ENCODE data around the gene SUCLG2. TPM values are rescaled to one million over a fixed set of nuclear protein-coding genes. Genes with fewer than 3 reads are reported as not detected.

The SUCLG2 gene, protein sequence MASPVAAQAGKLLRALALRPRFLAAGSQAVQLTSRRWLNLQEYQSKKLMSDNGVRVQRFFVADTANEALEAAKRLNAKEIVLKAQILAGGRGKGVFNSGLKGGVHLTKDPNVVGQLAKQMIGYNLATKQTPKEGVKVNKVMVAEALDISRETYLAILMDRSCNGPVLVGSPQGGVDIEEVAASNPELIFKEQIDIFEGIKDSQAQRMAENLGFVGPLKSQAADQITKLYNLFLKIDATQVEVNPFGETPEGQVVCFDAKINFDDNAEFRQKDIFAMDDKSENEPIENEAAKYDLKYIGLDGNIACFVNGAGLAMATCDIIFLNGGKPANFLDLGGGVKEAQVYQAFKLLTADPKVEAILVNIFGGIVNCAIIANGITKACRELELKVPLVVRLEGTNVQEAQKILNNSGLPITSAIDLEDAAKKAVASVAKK
- total RNA-seq: 10 to 100 TPM; 29.5 to 40.2 (median 35.7) TPM

DNA sequence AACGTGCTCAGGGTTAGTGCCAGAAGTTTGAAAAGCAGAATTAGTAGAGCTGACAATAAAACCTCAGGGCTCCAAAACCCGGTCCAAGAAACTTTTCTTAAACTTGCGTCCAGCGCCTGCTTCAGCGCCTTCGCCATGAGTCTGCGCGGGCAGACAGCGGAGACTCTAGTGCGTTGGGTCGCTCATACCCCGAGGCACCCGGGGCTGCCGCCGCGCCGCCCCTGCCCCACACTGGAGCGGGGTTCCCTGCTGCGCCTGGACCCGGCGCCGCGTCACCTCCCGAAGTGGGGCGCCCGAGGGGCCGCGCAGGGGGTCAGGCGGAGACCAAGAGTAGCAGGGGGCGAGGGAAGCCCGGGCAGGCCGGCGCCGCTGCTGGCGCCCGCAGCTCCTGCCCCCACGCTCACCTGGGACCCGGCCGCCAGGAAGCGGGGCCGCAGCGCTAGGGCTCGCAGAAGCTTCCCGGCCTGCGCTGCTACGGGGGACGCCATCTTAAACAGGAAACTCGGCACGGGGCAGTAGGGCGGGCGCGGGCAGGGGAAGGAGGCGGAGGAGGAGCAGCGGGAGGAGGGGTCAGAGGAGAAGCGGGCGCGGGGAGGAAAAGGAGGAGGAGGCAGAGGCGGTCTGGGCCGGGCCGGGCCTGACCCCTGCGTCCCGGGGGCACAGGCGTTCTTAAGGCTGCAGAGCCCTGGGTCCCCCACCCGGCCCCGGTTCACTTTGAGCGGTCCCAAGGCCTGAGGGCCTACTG is at the start of gene SUCLG2:
Gene SUCLG2 (minus strand): TSS at position 514 of the 745 bp plus-strand sequence. CDS start 26 bp downstream, at position 488.
- peaks cover 31% of the 10 kb centered on the region for H3K4me1 ChIP-seq
- H3K9me3 ChIP-seq: no peaks in the 10 kb centered on the region
- DNase-seq (ENCODE audit: low spot score in 2 of 2): peak; percentile 95 to 98
- TF ChIP-seq POLR2AphosphoS5 (IDR thresholded peaks at IDR 0.05) (no peak), EP300 (IDR thresholded peaks at IDR 0.05) (no peak), POLR2A (IDR thresholded peaks at IDR 0.05) (peak; percentile 14 to 16)
- TF ChIP-seq, protein P1, sequence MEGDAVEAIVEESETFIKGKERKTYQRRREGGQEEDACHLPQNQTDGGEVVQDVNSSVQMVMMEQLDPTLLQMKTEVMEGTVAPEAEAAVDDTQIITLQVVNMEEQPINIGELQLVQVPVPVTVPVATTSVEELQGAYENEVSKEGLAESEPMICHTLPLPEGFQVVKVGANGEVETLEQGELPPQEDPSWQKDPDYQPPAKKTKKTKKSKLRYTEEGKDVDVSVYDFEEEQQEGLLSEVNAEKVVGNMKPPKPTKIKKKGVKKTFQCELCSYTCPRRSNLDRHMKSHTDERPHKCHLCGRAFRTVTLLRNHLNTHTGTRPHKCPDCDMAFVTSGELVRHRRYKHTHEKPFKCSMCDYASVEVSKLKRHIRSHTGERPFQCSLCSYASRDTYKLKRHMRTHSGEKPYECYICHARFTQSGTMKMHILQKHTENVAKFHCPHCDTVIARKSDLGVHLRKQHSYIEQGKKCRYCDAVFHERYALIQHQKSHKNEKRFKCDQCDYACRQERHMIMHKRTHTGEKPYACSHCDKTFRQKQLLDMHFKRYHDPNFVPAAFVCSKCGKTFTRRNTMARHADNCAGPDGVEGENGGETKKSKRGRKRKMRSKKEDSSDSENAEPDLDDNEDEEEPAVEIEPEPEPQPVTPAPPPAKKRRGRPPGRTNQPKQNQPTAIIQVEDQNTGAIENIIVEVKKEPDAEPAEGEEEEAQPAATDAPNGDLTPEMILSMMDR (IDR thresholded peaks at IDR 0.05): no peak
- H3K4me3 ChIP-seq: peak within 1 kb of the TSS; percentile 84
- H3K27me3 ChIP-seq: no peaks in the 10 kb centered on the region
- WGBS: under 1% methylated on average over 30 of the region's 66 CpGs
- peak within 1 kb of the TSS; percentile 92 for H3K27ac ChIP-seq
- no peaks in the 10 kb centered on the region for H3K36me3 ChIP-seq

DNA sequence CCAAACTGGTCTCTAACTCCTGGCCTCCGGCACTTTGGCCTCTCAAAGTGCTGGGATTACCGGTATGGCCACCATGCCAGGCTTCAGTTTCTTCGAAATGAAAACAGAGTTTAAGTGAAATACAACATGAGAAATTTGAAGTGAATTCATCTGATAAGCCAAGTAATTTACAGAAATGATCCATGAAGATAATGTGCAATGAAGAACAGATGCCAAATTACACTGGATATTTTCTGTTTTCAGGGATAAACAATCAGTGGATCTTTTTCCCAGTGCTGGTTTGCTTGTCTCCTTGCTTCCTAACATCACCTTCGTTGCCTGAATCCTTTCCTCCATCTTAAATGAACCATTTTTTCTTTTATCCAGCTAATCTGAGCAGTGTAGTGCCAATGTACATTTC is 46.2 kb upstream of the SUCLG2 start:
- Histone ChIP-seq H3K4me1 (no peaks in the 10 kb centered on the region), H3K9me3 (no peaks in the 10 kb centered on the region), H3K4me3 (no peak overlapping the region), H3K27ac (no peak overlapping the region), H3K27me3 (no peaks in the 10 kb centered on the region), H3K36me3 (no peaks in the 10 kb centered on the region)
- 81% methylated on average over 4 of the region's 4 CpGs for WGBS
- no peak for DNase-seq (ENCODE audit: low spot score in 2 of 2)
- no peak for TF ChIP-seq EP300 (IDR thresholded peaks at IDR 0.05)
- TF ChIP-seq, protein P1 (IDR thresholded peaks at IDR 0.05): no peak
- TF ChIP-seq POLR2AphosphoS5 (IDR thresholded peaks at IDR 0.05): no peak
- no peak for TF ChIP-seq POLR2A (IDR thresholded peaks at IDR 0.05)

DNA sequence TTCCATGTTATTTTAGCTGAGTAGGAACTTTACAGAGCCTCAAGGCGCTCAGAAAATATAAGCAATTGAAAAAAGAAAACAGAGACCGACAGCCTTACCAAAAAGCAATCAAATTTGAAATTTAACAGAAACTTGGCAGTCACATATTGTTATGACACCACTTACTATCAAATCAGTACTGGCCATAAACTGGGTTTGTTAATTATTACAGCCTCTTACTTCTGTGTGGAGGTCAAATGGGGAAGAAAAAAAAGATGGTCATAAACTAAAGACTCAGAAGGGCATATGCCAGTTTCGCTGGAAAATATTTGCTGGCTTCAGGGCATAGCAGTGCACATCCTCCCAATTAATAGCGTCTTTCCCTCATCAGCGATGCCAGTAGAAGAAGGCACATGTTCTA is 45.5 kb upstream of the SUCLG2 start:
- no peaks in the 10 kb centered on the region for H3K36me3 ChIP-seq
- WGBS: 72% methylated on average over 5 of the region's 5 CpGs
- H3K27me3 ChIP-seq: no peaks in the 10 kb centered on the region

DNA sequence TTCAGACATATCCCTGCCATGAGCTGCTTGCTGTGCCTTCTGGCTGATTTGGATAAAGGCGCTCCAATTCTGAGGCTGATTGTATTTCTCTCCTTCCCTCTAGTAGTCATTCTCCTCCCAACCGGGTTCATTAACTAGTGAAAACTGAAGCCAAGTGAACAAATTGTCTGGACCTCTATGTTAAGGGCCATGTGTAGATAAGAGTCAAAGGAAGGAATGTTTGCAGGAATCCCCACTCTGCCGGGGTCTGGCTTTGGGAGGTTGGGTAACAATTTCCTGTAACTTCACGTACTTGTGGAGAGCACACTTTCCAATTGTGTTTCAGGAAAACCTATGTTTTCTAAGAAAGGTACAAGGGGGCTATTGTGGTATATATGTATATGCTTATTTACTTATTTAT is 38.2 kb upstream of the SUCLG2 start:
- no peaks in the 10 kb centered on the region for H3K36me3 ChIP-seq
- no peaks in the 10 kb centered on the region for H3K4me1 ChIP-seq
- no peaks in the 10 kb centered on the region for H3K27me3 ChIP-seq
- WGBS: 70% methylated on average over 4 of the region's 4 CpGs
- H3K9me3 ChIP-seq: no peaks in the 10 kb centered on the region
- DNase-seq (ENCODE audit: low spot score in 2 of 2): no peak
- no peak overlapping the region for H3K27ac ChIP-seq
- TF ChIP-seq, protein P1 (IDR thresholded peaks at IDR 0.05): no peak
- TF ChIP-seq EP300 (IDR thresholded peaks at IDR 0.05): no peak
- TF ChIP-seq POLR2AphosphoS5 (IDR thresholded peaks at IDR 0.05): no peak
- no peak for TF ChIP-seq POLR2A (IDR thresholded peaks at IDR 0.05)
- H3K4me3 ChIP-seq: no peak overlapping the region

More for the DNA sequence above, 45.5 kb upstream of the SUCLG2 start:
- Histone ChIP-seq H3K27ac (no peak overlapping the region), H3K4me1 (no peaks in the 10 kb centered on the region), H3K4me3 (no peak overlapping the region), H3K9me3 (no peaks in the 10 kb centered on the region)
- DNase-seq (ENCODE audit: low spot score in 2 of 2): no peak
- no peak for TF ChIP-seq POLR2AphosphoS5 (IDR thresholded peaks at IDR 0.05)
- TF ChIP-seq, protein P1 (IDR thresholded peaks at IDR 0.05): no peak
- TF ChIP-seq POLR2A (IDR thresholded peaks at IDR 0.05): no peak
- TF ChIP-seq EP300 (IDR thresholded peaks at IDR 0.05): no peak

DNA sequence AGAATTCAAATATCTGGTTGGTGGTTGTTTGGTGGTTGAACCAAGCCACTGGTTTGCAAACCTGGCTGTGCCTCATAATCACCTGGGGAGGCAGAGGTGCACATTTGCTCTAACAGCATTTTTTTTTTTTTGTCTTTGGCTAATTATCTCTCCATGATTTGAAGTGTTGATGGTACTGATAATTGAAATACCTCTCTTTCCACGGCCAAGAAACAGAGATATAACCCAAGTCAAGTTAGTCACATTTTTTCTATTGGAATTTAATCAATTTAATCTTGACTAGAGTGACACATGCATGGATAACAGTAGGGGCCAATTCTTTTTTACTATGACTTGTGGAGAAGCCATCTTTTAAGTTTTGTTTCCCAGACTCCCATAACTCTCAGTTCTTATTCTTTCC is 37.5 kb upstream of the SUCLG2 start:
- Histone ChIP-seq H3K4me3 (no peak overlapping the region), H3K27ac (no peak overlapping the region), H3K36me3 (no peaks in the 10 kb centered on the region), H3K9me3 (no peaks in the 10 kb centered on the region), H3K27me3 (no peaks in the 10 kb centered on the region), H3K4me1 (no peaks in the 10 kb centered on the region)
- TF ChIP-seq EP300 (IDR thresholded peaks at IDR 0.05) (no peak), POLR2AphosphoS5 (IDR thresholded peaks at IDR 0.05) (no peak), POLR2A (IDR thresholded peaks at IDR 0.05) (no peak)
- TF ChIP-seq, protein P1 (IDR thresholded peaks at IDR 0.05): no peak
- DNase-seq (ENCODE audit: low spot score in 2 of 2): no peak
- WGBS: 43% methylated on average over 1 of the region's 1 CpG
